Measurements from ENCODE around the gene CHPF2.

The CHPF2 gene

DNA sequence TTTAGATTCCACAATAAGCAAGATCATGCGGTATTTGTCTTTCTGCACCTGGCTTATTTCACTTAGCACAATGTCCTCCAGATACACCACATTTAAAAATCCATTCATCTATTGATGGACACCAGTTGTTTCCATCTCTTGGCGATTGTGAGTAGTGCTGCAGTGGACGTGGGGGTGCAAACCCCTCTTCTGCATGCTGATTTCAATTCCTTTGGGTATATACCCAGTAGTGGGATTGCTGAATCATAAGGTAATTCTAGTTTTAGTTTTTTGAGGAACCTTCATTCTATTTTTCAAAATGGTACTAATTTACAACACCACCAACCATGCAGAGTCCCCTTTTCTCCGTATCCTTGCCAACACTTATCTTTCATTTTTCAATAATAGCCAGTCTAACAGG is 43.2 kb upstream of the CHPF2 start:
- H4K8ac ChIP-seq (ENCODE audit: low read depth, low read length) = no peak overlapping the region
- H2BK15ac ChIP-seq (replicated peaks; ENCODE audit: low read depth) = no peak overlapping the region
- H3K4ac ChIP-seq (ENCODE audit: low read depth, low read length) = no peak overlapping the region
- no peak overlapping the region for H3K18ac ChIP-seq (ENCODE audit: low read length)
- H3K56ac ChIP-seq (ENCODE audit: low read length) = no peak overlapping the region
- no peaks in the 10 kb centered on the region for H3K36me3 ChIP-seq (ENCODE audit: control insufficient read depth, insufficient read depth, low read length)
- H3K23ac ChIP-seq (ENCODE audit: low read length) = no peak overlapping the region
- no peaks in the 10 kb centered on the region for H3K4me1 ChIP-seq (ENCODE audit: control insufficient read depth, low read depth, low read length)
- no peak for DNase-seq
- H3K79me2 ChIP-seq (ENCODE audit: control insufficient read depth, insufficient read depth, low read length) = no peaks in the 10 kb centered on the region
- no peak overlapping the region for H3K27ac ChIP-seq (ENCODE audit: low read depth, low read length)
- no peak overlapping the region for H4K5ac ChIP-seq (ENCODE audit: low read length)
- no peak overlapping the region for H2BK5ac ChIP-seq (ENCODE audit: low read length)
- no peak overlapping the region for H3K4me3 ChIP-seq (ENCODE audit: low read length)
- no peak overlapping the region for H3K4me2 ChIP-seq (ENCODE audit: low read length)
- H2AK5ac ChIP-seq (ENCODE audit: low read length) = no peak overlapping the region
- no CpG with 5 or more reads among the region's 4 CpGs for WGBS (ENCODE audit: extremely low coverage, insufficient coverage, low lambda C conversion rate)
- no peaks in the 10 kb centered on the region for H3K27me3 ChIP-seq (ENCODE audit: insufficient read depth, low read length, poor library complexity)
- no peak overlapping the region for H3K9ac ChIP-seq (ENCODE audit: low read length)
- H3K79me1 ChIP-seq (ENCODE audit: low read length) = no peaks in the 10 kb centered on the region
- no peak overlapping the region for H2BK120ac ChIP-seq (ENCODE audit: low read depth, low read length)

DNA sequence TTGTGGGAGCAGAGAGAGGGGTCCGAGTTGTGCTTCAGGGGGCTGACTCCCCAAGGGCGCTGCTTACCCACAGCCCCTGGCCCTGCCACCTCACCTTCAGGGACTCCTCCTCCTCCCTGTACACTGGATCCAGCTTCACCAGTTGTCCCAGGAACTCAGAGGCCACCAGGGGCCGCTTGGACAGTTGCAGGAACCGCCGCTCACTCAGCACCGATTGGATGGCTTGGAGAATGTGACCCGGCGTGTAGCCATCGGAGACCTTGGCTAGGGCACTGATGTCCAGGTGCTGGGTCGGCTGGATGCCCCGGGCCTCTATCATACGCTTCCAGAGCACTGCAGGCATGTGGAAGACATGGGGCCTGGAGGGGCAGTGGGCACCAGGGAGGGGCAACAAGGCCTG is 40.7 kb upstream of the CHPF2 start:
- no peaks in the 10 kb centered on the region for H3K79me1 ChIP-seq (ENCODE audit: low read length)
- no CpG with 5 or more reads among the region's 12 CpGs for WGBS (ENCODE audit: extremely low coverage, insufficient coverage, low lambda C conversion rate)
- no peak overlapping the region for H3K9ac ChIP-seq (ENCODE audit: low read length)
- no peak overlapping the region for H4K5ac ChIP-seq (ENCODE audit: low read length)
- H3K27ac ChIP-seq (ENCODE audit: low read depth, low read length) = no peak overlapping the region
- no peak overlapping the region for H4K8ac ChIP-seq (ENCODE audit: low read depth, low read length)
- H3K23ac ChIP-seq (ENCODE audit: low read length) = no peak overlapping the region
- no peaks in the 10 kb centered on the region for H3K79me2 ChIP-seq (ENCODE audit: control insufficient read depth, insufficient read depth, low read length)
- no peaks in the 10 kb centered on the region for H3K4me1 ChIP-seq (ENCODE audit: control insufficient read depth, low read depth, low read length)
- no peak overlapping the region for H3K18ac ChIP-seq (ENCODE audit: low read length)
- no peak overlapping the region for H2BK15ac ChIP-seq (replicated peaks; ENCODE audit: low read depth)
- no peaks in the 10 kb centered on the region for H3K36me3 ChIP-seq (ENCODE audit: control insufficient read depth, insufficient read depth, low read length)
- no peak overlapping the region for H2BK120ac ChIP-seq (ENCODE audit: low read depth, low read length)
- H3K4me2 ChIP-seq (ENCODE audit: low read length) = no peak overlapping the region
- no peak overlapping the region for H3K4ac ChIP-seq (ENCODE audit: low read depth, low read length)
- H2AK5ac ChIP-seq (ENCODE audit: low read length) = no peak overlapping the region
- H3K27me3 ChIP-seq (ENCODE audit: insufficient read depth, low read length, poor library complexity) = no peaks in the 10 kb centered on the region
- no peak overlapping the region for H3K56ac ChIP-seq (ENCODE audit: low read length)
- no peak overlapping the region for H2BK5ac ChIP-seq (ENCODE audit: low read length)
- no peak for DNase-seq
- H3K4me3 ChIP-seq (ENCODE audit: low read length) = no peak overlapping the region

DNA sequence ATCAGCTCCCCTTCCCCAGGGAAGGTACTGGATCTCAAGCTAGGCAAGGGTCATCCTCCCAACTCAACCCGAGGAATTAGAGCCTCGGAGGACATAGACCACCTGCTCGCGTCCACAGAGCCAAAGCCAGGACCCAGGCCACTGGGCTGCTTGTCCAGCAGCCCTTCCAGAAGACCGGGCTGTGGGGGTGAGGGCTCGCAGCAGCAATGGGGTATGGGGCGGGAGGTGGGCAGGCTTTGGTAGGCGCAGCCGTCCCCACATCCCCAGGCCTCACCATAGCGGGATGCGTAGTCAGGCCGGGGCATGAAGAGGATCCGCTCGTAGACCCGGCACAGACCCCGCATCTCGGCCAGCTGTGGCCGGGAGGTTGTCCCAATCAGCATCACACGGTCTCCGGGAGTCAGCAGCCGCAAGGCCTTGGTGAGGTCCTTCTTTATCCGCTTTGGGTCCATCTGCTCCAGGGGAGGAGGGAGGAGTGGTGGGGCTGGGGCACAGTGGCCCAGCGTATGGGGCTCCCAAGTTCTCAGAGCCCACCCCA is 40.2 kb upstream of the CHPF2 start:
- Histone ChIP-seq H3K79me2 (ENCODE audit: control insufficient read depth, insufficient read depth, low read length) (no peaks in the 10 kb centered on the region), H2AK5ac (ENCODE audit: low read length) (no peak overlapping the region), H3K4me1 (ENCODE audit: control insufficient read depth, low read depth, low read length) (no peaks in the 10 kb centered on the region), H3K36me3 (ENCODE audit: control insufficient read depth, insufficient read depth, low read length) (no peaks in the 10 kb centered on the region), H3K9ac (ENCODE audit: low read length) (no peak overlapping the region), H3K79me1 (ENCODE audit: low read length) (no peaks in the 10 kb centered on the region), H2BK120ac (ENCODE audit: low read depth, low read length) (no peak overlapping the region), H4K5ac (ENCODE audit: low read length) (no peak overlapping the region), H2BK15ac (replicated peaks; ENCODE audit: low read depth) (no peak overlapping the region), H2BK5ac (ENCODE audit: low read length) (no peak overlapping the region), H4K8ac (ENCODE audit: low read depth, low read length) (no peak overlapping the region), H3K27me3 (ENCODE audit: insufficient read depth, low read length, poor library complexity) (no peaks in the 10 kb centered on the region), H3K4me2 (ENCODE audit: low read length) (no peak overlapping the region), H3K4me3 (ENCODE audit: low read length) (no peak overlapping the region), H3K23ac (ENCODE audit: low read length) (no peak overlapping the region), H3K4ac (ENCODE audit: low read depth, low read length) (no peak overlapping the region), H3K56ac (ENCODE audit: low read length) (no peak overlapping the region), H3K27ac (ENCODE audit: low read depth, low read length) (no peak overlapping the region), H3K18ac (ENCODE audit: low read length) (no peak overlapping the region)
- no CpG with 5 or more reads among the region's 23 CpGs for WGBS (ENCODE audit: extremely low coverage, insufficient coverage, low lambda C conversion rate)
- DNase-seq = no peak

DNA sequence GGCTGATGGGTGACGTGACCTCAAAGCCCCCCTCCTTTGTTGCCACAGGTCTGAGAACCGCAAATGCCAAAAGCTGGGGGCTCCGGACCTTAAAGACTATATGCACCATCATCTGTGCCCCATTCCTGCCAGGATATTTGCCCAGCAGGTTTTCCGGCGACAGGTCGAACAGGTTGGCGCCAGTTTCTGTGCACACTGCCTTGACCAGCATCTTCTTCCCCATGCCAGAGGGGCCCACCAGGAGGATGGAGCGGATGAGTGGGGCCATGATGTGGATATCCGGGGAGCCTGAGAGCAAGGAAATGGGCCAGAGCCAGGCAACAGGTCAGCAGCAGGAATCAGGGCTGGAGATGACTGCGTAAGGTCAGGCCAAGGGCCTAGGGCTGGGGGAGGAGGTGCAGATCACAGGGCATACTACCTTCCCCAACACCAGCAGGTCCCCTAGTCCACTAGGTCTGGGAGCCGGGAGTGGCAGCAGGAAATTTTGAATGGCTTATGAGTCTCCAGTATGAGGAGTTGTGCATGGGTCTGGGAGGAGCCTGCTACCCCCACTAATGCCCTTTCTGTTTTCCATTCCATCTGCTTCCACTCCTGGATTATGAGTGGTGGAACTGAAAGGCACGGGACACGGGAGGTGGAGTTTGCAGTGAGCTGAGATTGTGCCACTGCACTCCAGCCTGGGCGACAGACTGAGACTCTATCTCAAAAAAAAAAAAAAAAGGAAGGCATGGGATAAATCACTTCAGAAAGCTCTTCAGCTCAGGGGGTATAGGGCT is 38.9 kb upstream of the CHPF2 start:
- H3K56ac ChIP-seq (ENCODE audit: low read length) = no peak overlapping the region
- no peak overlapping the region for H3K23ac ChIP-seq (ENCODE audit: low read length)
- H4K5ac ChIP-seq (ENCODE audit: low read length) = no peak overlapping the region
- H2AK5ac ChIP-seq (ENCODE audit: low read length) = no peak overlapping the region
- H2BK120ac ChIP-seq (ENCODE audit: low read depth, low read length) = no peak overlapping the region
- no peak overlapping the region for H3K4ac ChIP-seq (ENCODE audit: low read depth, low read length)
- no peaks in the 10 kb centered on the region for H3K36me3 ChIP-seq (ENCODE audit: control insufficient read depth, insufficient read depth, low read length)
- H3K27ac ChIP-seq (ENCODE audit: low read depth, low read length) = no peak overlapping the region
- no peaks in the 10 kb centered on the region for H3K27me3 ChIP-seq (ENCODE audit: insufficient read depth, low read length, poor library complexity)
- H3K4me1 ChIP-seq (ENCODE audit: control insufficient read depth, low read depth, low read length) = no peaks in the 10 kb centered on the region
- H3K4me3 ChIP-seq (ENCODE audit: low read length) = no peak overlapping the region
- no peak overlapping the region for H2BK15ac ChIP-seq (replicated peaks; ENCODE audit: low read depth)
- WGBS (ENCODE audit: extremely low coverage, insufficient coverage, low lambda C conversion rate) = no CpG with 5 or more reads among the region's 14 CpGs
- no peak overlapping the region for H3K9ac ChIP-seq (ENCODE audit: low read length)
- H3K18ac ChIP-seq (ENCODE audit: low read length) = no peak overlapping the region
- H3K79me2 ChIP-seq (ENCODE audit: control insufficient read depth, insufficient read depth, low read length) = no peaks in the 10 kb centered on the region
- H2BK5ac ChIP-seq (ENCODE audit: low read length) = no peak overlapping the region
- no peak for DNase-seq
- H4K8ac ChIP-seq (ENCODE audit: low read depth, low read length) = no peak overlapping the region
- no peak overlapping the region for H3K4me2 ChIP-seq (ENCODE audit: low read length)
- H3K79me1 ChIP-seq (ENCODE audit: low read length) = no peaks in the 10 kb centered on the region

DNA sequence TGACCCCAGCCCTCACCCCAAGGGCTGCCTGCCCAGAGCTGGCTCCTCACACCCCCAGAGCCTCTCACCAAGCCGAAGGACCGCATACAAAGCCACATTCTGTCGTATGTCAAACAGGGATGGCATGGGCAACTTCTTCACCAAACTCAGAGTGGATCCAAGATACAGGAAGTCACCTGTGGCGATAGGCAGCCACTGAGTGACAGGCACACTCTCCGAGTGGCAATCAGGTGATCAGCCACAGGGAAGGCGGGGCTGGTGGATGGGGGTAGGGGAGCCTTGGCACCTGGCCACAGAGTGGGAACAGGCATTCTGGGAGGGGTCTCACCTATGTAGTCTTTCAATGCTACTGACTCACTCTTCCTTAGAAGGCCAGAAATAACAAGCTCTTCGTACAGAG is 38.1 kb upstream of the CHPF2 start:
- Histone ChIP-seq H3K4me1 (ENCODE audit: control insufficient read depth, low read depth, low read length) (no peaks in the 10 kb centered on the region), H3K79me1 (ENCODE audit: low read length) (no peaks in the 10 kb centered on the region), H3K4ac (ENCODE audit: low read depth, low read length) (no peak overlapping the region), H3K4me3 (ENCODE audit: low read length) (no peak overlapping the region), H2BK120ac (ENCODE audit: low read depth, low read length) (no peak overlapping the region), H3K18ac (ENCODE audit: low read length) (no peak overlapping the region), H3K23ac (ENCODE audit: low read length) (no peak overlapping the region), H2AK5ac (ENCODE audit: low read length) (no peak overlapping the region), H4K8ac (ENCODE audit: low read depth, low read length) (no peak overlapping the region), H3K36me3 (ENCODE audit: control insufficient read depth, insufficient read depth, low read length) (no peaks in the 10 kb centered on the region), H3K27me3 (ENCODE audit: insufficient read depth, low read length, poor library complexity) (no peaks in the 10 kb centered on the region), H3K79me2 (ENCODE audit: control insufficient read depth, insufficient read depth, low read length) (no peaks in the 10 kb centered on the region), H3K56ac (ENCODE audit: low read length) (no peak overlapping the region), H3K27ac (ENCODE audit: low read depth, low read length) (no peak overlapping the region), H2BK5ac (ENCODE audit: low read length) (no peak overlapping the region), H3K4me2 (ENCODE audit: low read length) (no peak overlapping the region), H4K5ac (ENCODE audit: low read length) (no peak overlapping the region), H3K9ac (ENCODE audit: low read length) (no peak overlapping the region), H2BK15ac (replicated peaks; ENCODE audit: low read depth) (no peak overlapping the region)
- no CpG with 5 or more reads among the region's 7 CpGs for WGBS (ENCODE audit: extremely low coverage, insufficient coverage, low lambda C conversion rate)
- DNase-seq = no peak

Measured in mesendoderm (in vitro differentiated cells).